Astrocyte (in vitro differentiated cells and primary cell): ENCODE data around the gene SFT2D3. TPM values are rescaled to one million over a fixed set of nuclear protein-coding genes. Genes with fewer than 3 reads are reported as not detected.

Experiments
- DNase-seq: peaks from one replicate; pipeline ENCODE4 v3.0.0-alpha.2; 2010; ENCODE audit warnings: low read depth
- FAIRE-seq: peaks from 2 replicates; lab custom pipeline; 2011; peaks lifted over from hg19 to GRCh38; lab: Jason Lieb, UNC
- H2AFZ ChIP-seq: 2 replicates; pipeline ENCODE4 v1.6.0; 2012; ENCODE audit warnings: low read depth, low read length, inconsistent platforms
- H3K27ac ChIP-seq: 2 replicates; pipeline ENCODE4 v1.5.1; 2011; ENCODE audit warnings: low read depth, low read length, inconsistent platforms
- H3K27me3 ChIP-seq: 2 replicates; pipeline ENCODE4 v1.6.0; 2011; ENCODE audit warnings: low read length, inconsistent platforms; ENCODE audit not compliant: insufficient read depth
- H3K36me3 ChIP-seq: 2 replicates; pipeline ENCODE4 v1.5.1; 2011; ENCODE audit warnings: low read length, inconsistent platforms; ENCODE audit not compliant: insufficient read depth
- H3K4me1 ChIP-seq: 2 replicates; pipeline ENCODE4 v1.5.1; 2011; ENCODE audit warnings: low read length, inconsistent platforms; ENCODE audit not compliant: insufficient read depth
- H3K4me2 ChIP-seq: 2 replicates; pipeline ENCODE4 v1.6.0; 2012; ENCODE audit warnings: low read length, inconsistent platforms
- H3K4me3 ChIP-seq: 2 replicates; pipeline ENCODE4 v1.5.1; 2011; ENCODE audit warnings: low read depth, mild to moderate bottlenecking, low read length, inconsistent platforms; ENCODE audit not compliant: insufficient read depth
- H3K79me2 ChIP-seq: 2 replicates; pipeline ENCODE4 v1.6.0; 2012; ENCODE audit warnings: mild to moderate bottlenecking, low read length, inconsistent platforms; ENCODE audit not compliant: insufficient read depth
- H3K9ac ChIP-seq: 2 replicates; pipeline ENCODE4 v1.6.0; 2012; ENCODE audit warnings: mild to moderate bottlenecking, low read length, inconsistent platforms
- H3K9me3 ChIP-seq: 2 replicates; pipeline ENCODE4 v1.5.1; 2012; ENCODE audit warnings: low read depth, mild to moderate bottlenecking, low read length, inconsistent platforms; ENCODE audit not compliant: insufficient read depth
- H4K20me1 ChIP-seq: 2 replicates; pipeline ENCODE4 v1.6.0; 2012; ENCODE audit warnings: low read length, inconsistent platforms; ENCODE audit not compliant: insufficient read depth
- H3K27ac Mint-ChIP-seq: one replicate; pipeline ENCODE4 v1.8.0; 2021; ENCODE audit warnings: mild to moderate bottlenecking, mixed read lengths; ENCODE audit not compliant: unreplicated experiment
- H3K27me3 Mint-ChIP-seq: one replicate; pipeline ENCODE4 v1.8.0; 2021; ENCODE audit warnings: low read depth, mixed read lengths; ENCODE audit not compliant: unreplicated experiment
- H3K36me3 Mint-ChIP-seq: one replicate; pipeline ENCODE4 v1.8.0; 2021; ENCODE audit warnings: low read depth, mixed read lengths; ENCODE audit not compliant: unreplicated experiment
- H3K4me1 Mint-ChIP-seq: one replicate; pipeline ENCODE4 v1.8.0; 2021; ENCODE audit warnings: low read depth, mixed read lengths; ENCODE audit not compliant: unreplicated experiment
- H3K4me3 Mint-ChIP-seq: one replicate; pipeline ENCODE4 v1.8.0; 2021; ENCODE audit warnings: mild to moderate bottlenecking, moderate library complexity, mixed read lengths; ENCODE audit not compliant: unreplicated experiment
- H3K9me3 Mint-ChIP-seq: one replicate; pipeline ENCODE4 v1.8.0; 2021; ENCODE audit warnings: mild to moderate bottlenecking, mixed read lengths; ENCODE audit not compliant: unreplicated experiment
- EZH2 ChIP-seq: IDR thresholded peaks from 2 replicates; pipeline ENCODE4 v1.6.1; 2012; ENCODE audit warnings: mild to moderate bottlenecking, low read length, inconsistent platforms; ENCODE audit not compliant: insufficient read depth
- total RNA-seq: library from RNA; stranded (reverse); gene quantifications from 2 replicates; pipeline ENCODE4 v1.2.1, GENCODE V29; 2021
- TF ChIP-seq, protein P1 (sequence below): IDR thresholded peaks from 2 replicates; pipeline ENCODE4 v1.5.1; 2011; ENCODE audit warnings: low read depth, mild to moderate bottlenecking, inconsistent platforms, low read length, moderate library complexity; ENCODE audit not compliant: insufficient read depth

Gene SFT2D3
- total RNA-seq, 1 donor from 2014 or later, result 2.9 TPM

GRCh38 chr2:127690696-127691095 is 10.6 kb upstream of the SFT2D3 start:
- Histone ChIP-seq H3K4me2 (no peak overlapping the region), H3K36me3 (no peaks in the 10 kb centered on the region), H3K79me2 (no peaks in the 10 kb centered on the region), H3K4me3 (no peak overlapping the region), H3K27ac (no peak overlapping the region), H3K9me3 (peaks cover 3% of the 10 kb centered on the region), H4K20me1 (no peaks in the 10 kb centered on the region), H3K27me3 (no peaks in the 10 kb centered on the region), H3K4me1 (no peaks in the 10 kb centered on the region), H3K9ac (no peak overlapping the region), H2AFZ (no peak overlapping the region)
- FAIRE-seq (no peak), DNase-seq (no peak)
- Mint-ChIP-seq H3K27me3 (no peaks in the 10 kb centered on the region), H3K9me3 (peaks cover 20% of the 10 kb centered on the region), H3K27ac (no peak overlapping the region), H3K4me3 (no peak overlapping the region), H3K36me3 (peaks cover 5% of the 10 kb centered on the region), H3K4me1 (peaks cover 5% of the 10 kb centered on the region)
- TF ChIP-seq, protein P1, sequence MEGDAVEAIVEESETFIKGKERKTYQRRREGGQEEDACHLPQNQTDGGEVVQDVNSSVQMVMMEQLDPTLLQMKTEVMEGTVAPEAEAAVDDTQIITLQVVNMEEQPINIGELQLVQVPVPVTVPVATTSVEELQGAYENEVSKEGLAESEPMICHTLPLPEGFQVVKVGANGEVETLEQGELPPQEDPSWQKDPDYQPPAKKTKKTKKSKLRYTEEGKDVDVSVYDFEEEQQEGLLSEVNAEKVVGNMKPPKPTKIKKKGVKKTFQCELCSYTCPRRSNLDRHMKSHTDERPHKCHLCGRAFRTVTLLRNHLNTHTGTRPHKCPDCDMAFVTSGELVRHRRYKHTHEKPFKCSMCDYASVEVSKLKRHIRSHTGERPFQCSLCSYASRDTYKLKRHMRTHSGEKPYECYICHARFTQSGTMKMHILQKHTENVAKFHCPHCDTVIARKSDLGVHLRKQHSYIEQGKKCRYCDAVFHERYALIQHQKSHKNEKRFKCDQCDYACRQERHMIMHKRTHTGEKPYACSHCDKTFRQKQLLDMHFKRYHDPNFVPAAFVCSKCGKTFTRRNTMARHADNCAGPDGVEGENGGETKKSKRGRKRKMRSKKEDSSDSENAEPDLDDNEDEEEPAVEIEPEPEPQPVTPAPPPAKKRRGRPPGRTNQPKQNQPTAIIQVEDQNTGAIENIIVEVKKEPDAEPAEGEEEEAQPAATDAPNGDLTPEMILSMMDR, result no peak
- TF ChIP-seq EZH2, result no peak

- H3K4me1 ChIP-seq, result peaks cover 3% of the 10 kb centered on the region
- no peak overlapping the region for H3K27ac ChIP-seq
- TF ChIP-seq, protein P1, result no peak
- TF ChIP-seq EZH2, result no peak
- no peak overlapping the region for H3K27ac Mint-ChIP-seq
- H3K4me3 Mint-ChIP-seq, result no peak overlapping the region
- H3K4me3 ChIP-seq, result no peak overlapping the region
- no peaks in the 10 kb centered on the region for H3K9me3 ChIP-seq
- H3K36me3 Mint-ChIP-seq, result peaks cover 11% of the 10 kb centered on the region
- FAIRE-seq (no peak), DNase-seq (no peak)
- no peaks in the 10 kb centered on the region for H3K36me3 ChIP-seq
- H3K27me3 Mint-ChIP-seq, result no peaks in the 10 kb centered on the region
- peaks cover 15% of the 10 kb centered on the region for H3K9me3 Mint-ChIP-seq
- no peak overlapping the region for H2AFZ ChIP-seq
- H3K9ac ChIP-seq, result no peak overlapping the region
- H3K4me1 Mint-ChIP-seq, result peaks cover 3% of the 10 kb centered on the region
- H3K27me3 ChIP-seq, result no peaks in the 10 kb centered on the region
- no peaks in the 10 kb centered on the region for H4K20me1 ChIP-seq
- H3K79me2 ChIP-seq, result no peaks in the 10 kb centered on the region
- no peak overlapping the region for H3K4me2 ChIP-seq
Measured at GRCh38 chr2:127694986-127695385, 6.3 kb upstream of the SFT2D3 start.
